NCI-H2171 treated with DMSO at 0.1 percent for 48 hours (cell line): ENCODE results near the gene DOCK4.
"Not testable (repeated sequence)": the region's sequence is repeated elsewhere in the genome, so short reads cannot be mapped to it uniquely, and the experiment has no call there.

Experiments
- DNase-seq: peaks from one replicate; lab custom pipeline; 2025; lab: John Stamatoyannopoulos, UW

The DOCK4 gene

DNA sequence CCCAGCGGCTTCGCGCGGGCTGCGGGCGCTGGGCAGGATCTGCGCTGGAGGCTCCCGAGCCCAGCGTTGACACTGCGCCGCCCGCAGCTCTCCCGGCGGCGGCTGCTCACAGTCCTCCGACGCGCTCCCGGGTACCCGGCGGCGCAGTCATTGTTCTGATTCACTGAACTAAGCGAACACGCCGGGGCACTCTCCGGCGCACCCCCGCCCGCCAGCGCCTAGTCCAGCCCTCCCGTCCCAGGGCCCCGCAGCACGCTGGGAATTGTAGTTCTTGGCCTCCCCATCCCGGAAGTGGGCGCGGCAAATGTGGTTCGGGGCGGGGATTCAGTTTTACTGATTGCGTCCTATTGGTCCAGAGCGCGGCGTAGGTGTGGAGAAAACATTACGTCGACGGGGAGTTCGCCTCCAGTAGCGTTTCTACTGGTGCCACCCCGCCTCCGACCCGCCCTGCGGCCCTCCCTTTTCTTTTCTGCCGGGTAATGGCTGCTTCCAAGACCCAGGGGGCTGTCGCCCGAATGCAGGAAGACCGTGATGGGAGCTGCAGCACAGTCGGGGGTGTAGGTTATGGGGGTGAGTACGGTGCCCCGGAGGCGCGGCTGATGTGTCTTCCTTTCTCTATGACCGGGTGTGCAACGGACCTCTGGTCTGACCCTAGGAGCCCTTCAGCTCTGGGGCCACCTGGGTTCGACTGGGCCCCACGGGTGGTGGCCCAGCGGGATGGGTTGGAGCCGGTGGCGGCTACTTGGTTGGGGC, at the start of gene DOCK4, which contains the start of gene ZNF277:
DOCK4 (minus strand) TSS at position 162 of the 753 bp plus-strand sequence. CDS start 261 bp downstream, outside the sequence.
ZNF277 (plus strand) TSS at position 458 of the 753 bp plus-strand sequence; CDS start at position 480, 22 bp downstream.
- DNase-seq: peak; percentile 99

GRCh38 chr7:112255388-112255720, 49.2 kb upstream of the DOCK4 start:
- no peak for DNase-seq

DNA sequence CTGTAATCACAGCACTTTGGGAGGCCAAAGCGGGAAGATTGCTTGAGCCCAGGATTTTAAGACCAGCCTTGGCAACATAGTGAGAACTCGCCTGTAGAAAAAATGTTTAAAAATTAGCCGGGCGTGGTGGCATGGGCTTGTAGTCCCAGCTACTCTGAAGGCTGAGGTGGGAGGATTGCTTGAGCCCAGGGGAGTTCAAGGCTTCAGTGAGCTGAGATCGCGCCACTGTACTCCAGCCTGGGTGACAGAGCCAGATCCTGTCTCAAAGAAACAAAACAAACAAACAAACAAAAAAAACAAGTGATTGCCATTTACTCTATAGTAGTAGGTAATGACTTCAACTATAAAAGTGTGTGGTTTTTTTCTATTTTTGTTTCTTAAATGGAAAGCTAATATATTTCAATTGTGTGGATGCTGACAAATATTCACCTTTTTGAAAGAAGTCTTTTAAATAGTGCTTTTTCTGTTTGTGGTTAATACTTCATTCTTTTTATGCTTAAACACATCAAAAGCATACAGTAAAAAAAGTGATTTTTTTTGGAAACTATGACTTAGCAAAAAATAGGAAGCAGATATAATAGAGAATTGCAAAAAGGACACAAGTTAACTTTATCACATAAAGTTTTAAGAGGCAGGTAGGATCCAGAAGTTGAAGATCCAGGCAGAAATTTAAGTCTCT, 48.6 kb upstream of the DOCK4 start:
- no peak for DNase-seq

DNA sequence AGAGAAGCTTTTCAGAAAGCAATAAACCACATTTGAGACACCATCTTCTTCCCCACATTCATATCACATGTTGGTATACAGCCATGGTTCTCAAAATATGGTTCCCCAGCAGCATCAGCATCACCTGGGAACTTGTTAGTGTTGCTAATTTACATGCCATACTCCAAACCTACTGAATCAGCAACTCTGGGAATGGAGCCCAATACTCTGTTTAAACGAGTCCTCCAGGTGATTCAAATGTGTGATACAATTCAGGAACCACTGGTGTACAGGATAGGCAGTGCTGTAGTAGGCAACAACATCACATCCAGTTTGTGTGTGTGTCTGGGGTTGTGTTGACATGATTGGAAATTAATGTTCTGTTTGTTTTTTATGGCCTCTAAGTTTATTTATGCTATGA, 48.0 kb upstream of the DOCK4 start:
- DNase-seq: no peak

DNA sequence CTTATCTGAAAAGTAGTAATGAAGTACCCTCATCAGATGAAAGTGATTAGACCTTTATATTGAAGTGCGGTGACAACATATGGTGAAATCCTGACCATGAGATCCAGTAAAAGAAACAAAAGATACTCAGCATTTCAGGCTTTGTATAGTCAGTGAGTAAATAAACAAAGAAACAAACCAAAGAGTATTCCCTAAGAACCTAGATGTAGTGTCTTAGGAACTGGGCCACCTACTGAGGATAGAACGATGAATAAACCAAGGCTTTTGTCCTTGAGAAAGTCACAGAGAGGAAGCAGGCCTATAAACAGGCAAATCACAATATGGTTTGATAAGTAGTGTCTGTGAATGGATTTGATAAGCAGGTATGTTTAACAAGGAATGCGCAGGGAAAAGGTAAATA, 46.5 kb upstream of the DOCK4 start:
- no peak for DNase-seq

- no peak for DNase-seq
Observed at GRCh38 chr7:112252141-112252540, 45.9 kb upstream of the DOCK4 start.

DNA sequence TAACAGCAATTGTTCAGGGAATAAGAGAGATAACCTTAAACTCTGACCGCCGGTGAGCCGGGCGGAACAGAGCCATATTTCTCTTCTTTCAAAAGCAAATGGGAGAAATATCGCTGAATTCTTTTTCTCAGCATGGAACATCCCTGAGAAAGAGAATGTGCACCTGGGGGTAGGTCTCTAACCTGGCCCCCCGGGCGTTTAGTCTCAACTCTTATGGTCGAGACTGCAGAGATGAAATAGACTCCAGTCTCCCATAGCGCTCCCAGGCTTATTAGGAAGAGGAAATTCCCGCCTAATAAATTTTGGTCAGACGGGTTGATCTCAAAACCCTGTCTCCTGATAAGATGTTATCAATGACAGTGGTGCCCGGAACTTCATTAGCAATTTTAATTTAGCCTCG, 43.8 kb upstream of the DOCK4 start:
- DNase-seq: not testable (repeated sequence)

GRCh38 chr7:112248598-112248997, 42.4 kb upstream of the DOCK4 start:
- no peak for DNase-seq

DNA sequence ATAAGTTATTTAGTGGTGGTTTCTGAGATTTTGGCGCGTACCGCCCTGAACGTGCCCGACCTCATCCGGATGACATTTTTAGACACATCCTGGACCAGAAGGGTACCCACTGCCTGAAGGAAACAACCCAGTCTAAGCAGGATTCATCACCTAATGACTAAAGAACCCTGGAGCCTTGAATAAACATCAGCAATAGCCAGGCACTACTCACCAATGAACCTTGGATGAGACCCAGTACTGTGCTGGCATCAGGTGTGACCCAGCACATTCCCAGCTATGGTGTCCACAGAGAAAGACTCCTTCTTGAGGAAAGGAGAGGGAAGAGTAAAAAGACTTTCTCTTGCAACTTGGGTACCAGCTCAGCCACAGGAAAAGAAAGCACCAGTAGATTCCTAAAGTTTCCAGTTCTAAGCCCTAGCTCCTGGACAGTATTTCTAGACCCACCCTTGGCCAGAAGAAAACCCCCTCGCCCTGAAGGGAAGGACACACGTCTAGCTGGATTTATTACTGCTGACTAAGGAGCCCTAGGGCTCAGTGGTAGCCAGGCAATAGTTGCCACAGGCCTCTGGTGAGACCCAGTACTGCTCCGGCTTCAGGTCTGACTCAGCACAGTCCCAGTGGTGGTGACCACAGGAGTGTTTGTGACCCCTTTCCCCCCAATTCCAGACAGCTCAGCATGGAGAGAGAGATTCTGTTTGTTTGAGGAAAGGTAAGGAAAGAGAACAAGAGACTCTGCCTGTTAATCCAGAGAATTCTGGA, 32.8 kb upstream of the DOCK4 start:
- DNase-seq: no peak

DNA sequence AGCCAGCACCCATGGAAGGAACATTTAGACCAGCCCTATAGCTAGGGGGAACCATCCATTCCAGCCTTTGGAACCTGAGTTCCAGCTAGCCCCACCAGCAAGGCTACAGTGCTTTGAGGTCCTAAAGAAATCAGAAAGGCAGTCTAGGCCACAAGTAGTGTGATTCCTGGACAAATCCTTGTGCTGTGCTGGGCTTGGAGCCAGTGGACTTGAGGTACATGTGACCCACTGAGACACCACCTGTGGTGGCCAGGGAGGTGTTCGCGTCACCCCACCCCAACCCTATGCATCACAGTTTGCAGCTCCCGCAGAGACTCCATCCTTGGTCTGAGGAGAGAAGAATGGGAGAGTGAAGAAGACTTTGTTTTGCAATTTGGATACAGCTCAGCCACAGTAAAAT, 32.1 kb upstream of the DOCK4 start:
- no peak for DNase-seq

- DNase-seq: no peak
Observed at GRCh38 chr7:112236597-112236996, 30.4 kb upstream of the DOCK4 start.

GRCh38 chr7:112234147-112234546, 27.9 kb upstream of the DOCK4 start:
- no peak for DNase-seq

DNA sequence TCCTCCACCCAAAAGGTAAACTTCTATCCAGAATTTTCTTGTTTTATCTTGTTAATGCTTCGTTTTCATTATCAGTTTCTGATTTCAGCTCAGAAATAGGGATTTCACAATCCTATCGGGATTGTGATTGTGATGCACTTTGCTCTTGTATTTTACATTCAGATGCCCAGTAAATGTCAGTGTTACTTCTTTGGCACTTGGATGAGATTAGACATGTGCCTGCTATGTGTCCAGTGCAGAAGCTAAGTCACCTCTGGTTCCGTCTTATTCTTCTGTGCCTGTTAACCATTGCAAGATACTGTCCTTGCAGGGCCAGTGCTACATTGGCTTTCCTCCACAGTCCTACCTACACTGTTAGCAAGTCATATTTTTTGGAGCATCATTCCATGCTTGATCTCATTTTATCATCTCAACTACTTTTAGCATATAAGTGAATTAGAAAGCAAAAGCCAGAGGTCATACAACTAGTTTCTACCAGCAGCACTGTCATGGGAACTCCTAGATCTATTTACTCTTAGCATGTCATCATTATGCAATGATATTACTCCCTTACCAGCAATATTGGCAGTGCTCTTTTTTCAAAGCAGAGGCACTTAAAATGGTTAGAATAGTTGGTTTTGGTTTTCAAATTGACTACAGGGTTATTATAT, 27.0 kb upstream of the DOCK4 start:
- no peak for DNase-seq

DNA sequence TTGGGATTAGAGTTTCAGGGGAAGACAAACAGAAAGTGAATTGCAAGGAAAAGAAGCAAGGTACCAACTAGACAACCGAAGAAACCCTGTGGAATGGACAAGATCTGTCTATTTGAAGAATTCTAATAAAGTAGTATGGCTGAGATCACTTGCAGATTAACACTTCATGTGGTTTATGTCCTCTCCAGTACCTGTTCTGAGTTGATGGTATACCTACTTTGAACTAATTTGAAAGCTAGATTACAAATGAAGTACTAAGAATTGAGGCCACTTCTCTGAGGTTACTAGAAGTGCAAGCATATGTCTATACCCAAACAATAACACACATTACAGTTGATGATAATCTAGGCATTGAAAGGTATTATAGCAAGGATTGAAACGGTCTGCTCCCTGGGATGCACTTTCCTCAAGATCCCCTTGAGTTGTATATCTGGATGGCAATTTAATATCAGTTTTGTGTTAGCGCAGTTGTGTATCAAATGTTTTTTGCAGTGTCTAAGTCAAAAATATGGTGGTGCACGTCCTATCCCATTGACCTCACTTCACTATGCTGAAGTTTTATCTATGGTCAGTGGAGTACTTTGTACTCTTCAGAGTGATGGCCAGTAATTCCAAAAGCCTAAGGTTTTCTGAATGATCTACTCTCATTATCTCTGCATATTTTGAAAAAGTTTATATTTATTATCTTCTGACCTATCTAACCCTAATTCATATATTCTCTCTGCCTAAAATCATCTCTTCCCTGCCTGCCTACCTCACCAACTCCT, 26.2 kb upstream of the DOCK4 start:
- no peak for DNase-seq

- DNase-seq: no peak
Observed at GRCh38 chr7:112228632-112229031, 22.4 kb upstream of the DOCK4 start.

DNA sequence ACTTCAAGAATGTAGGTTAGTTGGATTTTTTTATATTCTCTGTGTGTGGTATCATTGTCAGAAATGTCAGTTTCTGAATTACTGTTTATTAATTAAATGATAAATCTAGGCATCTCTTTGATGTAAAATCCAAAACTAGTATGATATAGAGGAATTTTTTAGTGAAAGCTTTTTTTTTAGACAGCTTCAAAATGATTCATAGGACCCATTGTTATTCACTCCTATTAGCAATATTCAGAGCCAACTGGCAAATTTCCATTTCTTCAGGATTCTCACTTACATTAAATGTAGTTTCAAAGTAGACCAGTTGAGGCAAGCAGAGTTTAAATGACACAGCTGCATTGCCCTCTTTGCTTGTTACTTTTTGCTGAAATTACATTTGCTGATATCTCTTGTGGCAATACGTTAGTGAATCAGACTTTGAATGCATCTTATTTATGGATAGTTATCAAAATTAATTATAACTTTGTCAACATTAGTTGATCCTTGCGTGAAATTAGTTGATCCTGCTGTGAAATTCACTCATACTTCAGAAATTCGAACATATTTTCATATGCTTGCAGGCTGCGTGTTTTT, 20.6 kb upstream of the DOCK4 start:
- no peak for DNase-seq

DNA sequence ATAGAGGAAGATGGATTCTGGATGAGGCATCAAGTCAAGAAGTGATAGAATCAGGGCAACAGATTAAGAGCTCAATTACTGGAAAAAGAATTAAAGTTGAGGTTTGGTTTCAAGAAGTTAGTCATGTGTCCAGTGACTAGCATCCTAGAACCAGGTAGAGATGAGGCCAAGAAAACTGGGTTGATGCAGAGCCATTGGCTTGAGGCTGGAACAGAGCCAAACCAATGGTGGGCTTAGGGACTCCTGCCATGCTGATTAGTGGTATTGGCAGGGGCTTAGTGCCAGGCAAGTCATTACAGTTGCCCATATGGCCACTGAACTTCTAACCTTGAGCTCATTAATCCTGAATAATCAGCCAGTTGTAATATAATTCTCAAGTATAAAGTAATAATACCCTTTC, 18.8 kb upstream of the DOCK4 start:
- peak; percentile 18 for DNase-seq

- DNase-seq: no peak
Observed at GRCh38 chr7:112224186-112224585, 18.0 kb upstream of the DOCK4 start.

- no peak for DNase-seq
Observed at GRCh38 chr7:112223310-112223709, 17.1 kb upstream of the DOCK4 start.

DNA sequence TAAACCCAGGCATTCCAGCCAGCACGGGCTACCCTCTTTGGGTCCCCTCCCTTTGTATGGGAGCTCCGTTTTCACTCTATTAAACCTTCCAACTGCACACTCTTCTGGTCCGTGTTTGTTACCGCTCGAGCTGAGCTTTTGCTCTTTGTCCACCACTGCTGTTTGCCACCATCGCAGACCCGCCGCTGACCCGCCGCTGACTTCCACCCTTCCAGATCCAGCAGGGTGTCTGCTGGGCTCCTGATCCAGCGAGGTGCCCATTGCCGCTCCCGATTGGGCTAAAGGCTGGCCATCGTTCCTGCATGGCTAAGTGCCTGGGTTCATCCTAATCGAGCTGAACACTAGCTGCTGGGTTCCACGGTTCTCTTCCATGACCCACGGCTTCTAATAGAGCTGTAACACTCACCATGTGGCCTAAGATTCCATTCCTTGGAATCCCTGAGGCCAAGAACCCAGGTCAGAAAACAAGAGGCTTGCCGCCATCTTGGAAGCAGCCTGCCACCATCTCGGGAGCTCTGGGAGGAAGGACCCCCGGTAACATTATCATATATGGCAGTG, 14.8 kb upstream of the DOCK4 start:
- DNase-seq: no peak

DNA sequence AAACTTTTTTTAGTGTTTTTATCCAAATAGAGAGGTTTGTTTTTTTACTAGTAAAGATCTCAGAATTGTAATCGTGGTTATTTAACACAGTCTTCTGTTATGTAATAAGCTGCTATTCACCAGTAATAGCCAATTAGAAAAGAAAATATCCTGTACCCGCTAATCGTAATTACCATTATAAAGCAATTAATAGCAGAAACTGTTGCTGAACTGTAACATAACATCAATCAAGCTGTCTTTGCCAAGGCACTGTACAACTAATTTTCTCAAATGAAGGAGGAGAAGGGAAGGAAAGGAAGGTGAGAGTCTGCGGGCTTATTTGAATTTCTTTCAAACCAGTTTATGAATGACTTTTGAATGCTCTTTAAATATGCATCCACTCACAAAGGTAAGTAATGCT, 9.6 kb upstream of the DOCK4 start:
- DNase-seq: no peak
